ENCODE results near the gene SEMA3A. TPM values are rescaled to one million over a fixed set of nuclear protein-coding genes. Genes with fewer than 3 reads are reported as not detected.
"Not testable (repeated sequence)": the region's sequence is repeated elsewhere in the genome, so short reads cannot be mapped to it uniquely, and the experiment has no call there.

The SEMA3A gene
- 2.2 TPM for total RNA-seq
- long read RNA-seq, full-length matches to known transcripts, result 1 of 1 reads
- long read RNA-seq, partial matches to known transcripts, result 0 of 1 reads
- long read RNA-seq, other reads (novel, unspliced or antisense), result 0 of 1 reads

GRCh38 chr7:84194484-84195271 lies at the start of gene SEMA3A:
Gene SEMA3A, minus strand, starts transcription at chr7:84194789. Its CDS starts 203 bp downstream, at chr7:84194586.
- intact Hi-C loops (cut with DNase I), result no loop called here
- no peak for DNase-seq
- ATAC-seq (ENCODE audit: poor library complexity), result peak; percentile 85

- intact Hi-C loops (cut with DNase I); DNase-seq; ATAC-seq (ENCODE audit: poor library complexity): not testable (repeated sequence)
Measured at GRCh38 chr7:84243037-84243436, 48.4 kb upstream of the SEMA3A start.

GRCh38 chr7:84238596-84238995 lies 44.0 kb upstream of the SEMA3A start:
- intact Hi-C loops (cut with DNase I), result no loop called here
- DNase-seq (no peak), ATAC-seq (ENCODE audit: poor library complexity) (no peak)

- intact Hi-C loops (cut with DNase I), result no loop called here
- ATAC-seq (ENCODE audit: poor library complexity) (no peak), DNase-seq (no peak)
Measured at GRCh38 chr7:84237533-84238173, 43.1 kb upstream of the SEMA3A start.

- no peak for DNase-seq
- no peak for ATAC-seq (ENCODE audit: poor library complexity)
- intact Hi-C loops (cut with DNase I), result no loop called here
Measured at GRCh38 chr7:84236398-84236797, 41.8 kb upstream of the SEMA3A start.

GRCh38 chr7:84232646-84233045 lies 38.1 kb upstream of the SEMA3A start:
- DNase-seq, result no peak
- ATAC-seq (ENCODE audit: poor library complexity), result no peak
- intact Hi-C loops (cut with DNase I), result no loop called here

- ATAC-seq (ENCODE audit: poor library complexity) (no peak), DNase-seq (no peak)
- intact Hi-C loops (cut with DNase I), result no loop called here
Measured at GRCh38 chr7:84231157-84231556, 36.6 kb upstream of the SEMA3A start.

GRCh38 chr7:84230491-84230890 lies 35.9 kb upstream of the SEMA3A start:
- DNase-seq, result no peak
- intact Hi-C loops (cut with DNase I), result no loop called here
- ATAC-seq (ENCODE audit: poor library complexity), result no peak

GRCh38 chr7:84228526-84228925 lies 33.9 kb upstream of the SEMA3A start:
- intact Hi-C loops (cut with DNase I), result no loop called here
- DNase-seq (no peak), ATAC-seq (ENCODE audit: poor library complexity) (no peak)

GRCh38 chr7:84226759-84227158 lies 32.2 kb upstream of the SEMA3A start:
- intact Hi-C loops (cut with DNase I), result no loop called here
- ATAC-seq (ENCODE audit: poor library complexity) (no peak), DNase-seq (no peak)

GRCh38 chr7:84224505-84224904 lies 29.9 kb upstream of the SEMA3A start:
- no peak for ATAC-seq (ENCODE audit: poor library complexity)
- intact Hi-C loops (cut with DNase I), result no loop called here
- no peak for DNase-seq

- intact Hi-C loops (cut with DNase I), result no loop called here
- ATAC-seq (ENCODE audit: poor library complexity) (no peak), DNase-seq (no peak)
Measured at GRCh38 chr7:84219310-84219709, 24.7 kb upstream of the SEMA3A start.

GRCh38 chr7:84218681-84219080 lies 24.1 kb upstream of the SEMA3A start:
- ATAC-seq (ENCODE audit: poor library complexity) (no peak), DNase-seq (no peak)
- intact Hi-C loops (cut with DNase I), result no loop called here

GRCh38 chr7:84216472-84216871 lies 21.9 kb upstream of the SEMA3A start:
- ATAC-seq (ENCODE audit: poor library complexity), result no peak
- intact Hi-C loops (cut with DNase I), result no loop called here
- no peak for DNase-seq

GRCh38 chr7:84214757-84215156 lies 20.2 kb upstream of the SEMA3A start:
- DNase-seq, result peak; percentile 24
- intact Hi-C loops (cut with DNase I); ATAC-seq (ENCODE audit: poor library complexity): not testable (repeated sequence)

GRCh38 chr7:84210301-84210700 lies 15.7 kb upstream of the SEMA3A start:
- intact Hi-C loops (cut with DNase I), result no loop called here
- ATAC-seq (ENCODE audit: poor library complexity), result no peak
- DNase-seq, result no peak

GRCh38 chr7:84209006-84209405 lies 14.4 kb upstream of the SEMA3A start:
- intact Hi-C loops (cut with DNase I), result no loop called here
- no peak for DNase-seq
- no peak for ATAC-seq (ENCODE audit: poor library complexity)

- ATAC-seq (ENCODE audit: poor library complexity) (no peak), DNase-seq (no peak)
- intact Hi-C loops (cut with DNase I), result no loop called here
Measured at GRCh38 chr7:84207615-84208014, 13.0 kb upstream of the SEMA3A start.

- intact Hi-C loops (cut with DNase I), result no loop called here
- DNase-seq, result no peak
Measured at GRCh38 chr7:84207025-84207424, 12.4 kb upstream of the SEMA3A start.

GRCh38 chr7:84204655-84205054 lies 10.1 kb upstream of the SEMA3A start:
- DNase-seq, result no peak
- ATAC-seq (ENCODE audit: poor library complexity), result no peak
- intact Hi-C loops (cut with DNase I), result no loop called here

More at GRCh38 chr7:84207025-84207424, 12.4 kb upstream of the SEMA3A start:
- ATAC-seq (ENCODE audit: poor library complexity), result no peak

Data from Right ventricle myocardium superior (tissue), 1 donor.